NOMO-1 (cell line): ENCODE results near the gene NHERF2.

Experiments used
- DNase-seq, 2 experiments: peaks; one replicate each; lab custom pipeline; 2025; ENCODE audit not compliant: unreplicated experiment in 2 of 2; lab: John Stamatoyannopoulos, UW

The NHERF2 gene

DNA sequence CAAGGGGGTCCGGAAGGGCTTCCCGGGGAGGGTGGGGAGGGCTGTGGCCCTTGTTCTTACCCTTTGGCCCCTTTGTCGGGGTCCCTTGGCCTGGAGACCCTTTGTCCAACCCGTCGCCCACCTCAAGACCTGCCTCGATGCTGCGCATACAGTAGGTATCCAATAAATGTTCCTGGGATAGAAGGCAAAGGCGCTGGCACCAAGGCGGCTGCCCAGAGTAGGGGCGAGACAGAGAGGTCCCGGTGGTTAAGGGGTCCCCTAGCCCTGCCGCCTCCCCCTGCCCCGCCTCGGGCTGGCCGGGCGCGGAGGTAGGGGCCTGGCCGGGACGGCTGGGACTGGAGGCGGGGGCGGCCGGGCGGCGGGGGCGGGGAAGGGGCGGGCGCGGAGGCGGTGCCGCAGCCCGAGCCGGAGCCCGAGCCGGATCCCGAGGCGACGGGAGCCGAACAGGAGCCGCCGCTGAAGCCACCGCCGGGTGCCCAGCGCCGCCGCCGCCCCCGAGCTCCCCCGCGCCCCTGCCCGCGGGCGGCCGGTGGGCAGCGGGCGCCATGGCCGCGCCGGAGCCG is at the start of gene NHERF2:
TSS of gene NHERF2 (plus strand) at position 442 of the 563 bp plus-strand sequence. CDS start at position 546, 104 bp downstream.
- DNase-seq = no peak

DNA sequence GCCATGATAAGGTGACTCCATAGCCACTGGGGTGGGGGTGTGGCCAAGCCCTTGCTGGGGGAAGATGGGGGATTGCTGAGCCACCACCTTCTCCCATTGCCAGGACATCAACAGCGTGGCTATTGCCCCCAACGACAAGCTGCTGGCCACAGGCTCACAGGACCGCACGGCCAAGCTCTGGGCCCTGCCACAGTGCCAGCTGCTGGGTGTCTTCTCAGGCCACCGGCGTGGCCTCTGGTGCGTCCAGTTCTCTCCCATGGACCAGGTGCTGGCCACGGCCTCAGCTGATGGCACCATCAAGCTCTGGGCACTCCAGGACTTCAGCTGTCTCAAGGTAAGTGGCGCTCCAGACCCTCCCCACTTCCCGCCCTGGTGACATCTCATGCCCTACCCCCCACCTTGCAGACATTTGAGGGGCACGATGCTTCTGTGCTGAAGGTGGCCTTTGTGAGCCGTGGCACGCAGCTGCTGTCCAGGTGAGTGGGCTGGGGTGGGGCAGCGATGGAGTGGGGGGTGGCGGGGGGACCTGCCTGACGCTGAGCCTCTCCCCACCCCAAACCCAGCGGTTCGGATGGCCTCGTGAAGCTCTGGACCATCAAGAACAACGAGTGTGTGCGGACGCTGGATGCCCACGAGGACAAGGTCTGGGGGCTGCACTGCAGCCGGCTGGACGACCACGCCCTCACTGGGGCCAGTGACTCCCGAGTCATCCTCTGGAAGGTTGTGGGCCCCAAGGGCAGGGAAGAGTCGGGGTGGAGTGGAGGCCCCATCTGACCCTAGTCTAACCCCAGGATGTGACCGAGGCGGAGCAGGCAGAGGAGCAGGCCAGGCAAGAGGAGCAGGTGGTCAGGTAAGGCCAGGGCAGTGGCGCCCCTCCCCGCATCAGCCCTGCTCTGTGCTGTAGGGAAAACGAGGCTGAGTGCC is 49.5 kb upstream of the NHERF2 start:
- no peak for DNase-seq

DNA sequence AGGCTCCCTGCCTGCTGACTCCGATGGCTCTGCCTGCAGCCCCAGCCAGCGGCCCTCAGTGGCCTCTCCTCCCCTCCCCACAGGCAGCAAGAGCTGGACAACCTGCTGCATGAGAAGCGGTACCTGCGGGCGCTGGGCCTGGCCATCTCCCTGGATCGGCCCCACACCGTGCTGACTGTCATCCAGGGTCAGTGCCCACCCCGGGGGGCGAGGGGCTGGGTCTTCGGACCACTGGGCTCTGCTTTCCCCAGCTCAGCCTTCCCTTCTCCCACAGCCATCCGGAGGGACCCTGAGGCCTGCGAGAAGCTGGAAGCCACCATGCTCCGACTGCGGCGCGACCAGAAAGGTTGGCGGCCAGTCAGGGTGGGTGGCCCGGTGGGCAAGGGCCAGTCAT is 48.8 kb upstream of the NHERF2 start:
- DNase-seq = no peak

DNA sequence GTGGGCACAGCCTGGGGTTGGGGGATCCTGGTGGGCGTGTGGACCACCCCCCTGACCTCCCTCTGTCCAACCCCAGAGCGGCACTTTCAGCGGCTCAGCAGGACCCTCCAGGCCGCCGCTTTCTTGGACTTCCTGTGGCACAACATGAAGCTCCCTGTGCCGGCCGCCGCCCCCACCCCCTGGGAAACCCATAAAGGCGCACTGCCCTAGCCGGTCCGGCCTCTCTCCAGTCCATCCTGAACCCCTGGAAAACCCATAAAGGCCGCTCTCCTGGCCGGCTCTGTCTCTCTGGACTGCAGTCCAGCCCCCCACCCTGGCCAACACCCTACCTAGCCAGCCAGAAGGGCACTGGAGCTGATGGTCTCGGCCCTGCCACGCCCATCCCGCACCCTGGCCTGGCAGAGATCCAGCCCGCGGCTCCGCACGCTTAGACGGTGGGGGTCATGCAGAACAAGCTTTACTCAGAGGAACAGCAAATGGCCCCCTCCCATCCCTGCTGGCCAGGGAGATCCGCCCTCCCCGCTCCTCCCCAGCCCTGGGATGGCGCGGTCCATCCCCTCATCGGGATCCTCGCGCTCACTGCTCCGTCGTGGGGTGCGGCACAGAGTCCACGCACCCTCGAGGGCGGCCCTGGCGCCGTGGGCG is 48.1 kb upstream of the NHERF2 start:
- no peak for DNase-seq

DNA sequence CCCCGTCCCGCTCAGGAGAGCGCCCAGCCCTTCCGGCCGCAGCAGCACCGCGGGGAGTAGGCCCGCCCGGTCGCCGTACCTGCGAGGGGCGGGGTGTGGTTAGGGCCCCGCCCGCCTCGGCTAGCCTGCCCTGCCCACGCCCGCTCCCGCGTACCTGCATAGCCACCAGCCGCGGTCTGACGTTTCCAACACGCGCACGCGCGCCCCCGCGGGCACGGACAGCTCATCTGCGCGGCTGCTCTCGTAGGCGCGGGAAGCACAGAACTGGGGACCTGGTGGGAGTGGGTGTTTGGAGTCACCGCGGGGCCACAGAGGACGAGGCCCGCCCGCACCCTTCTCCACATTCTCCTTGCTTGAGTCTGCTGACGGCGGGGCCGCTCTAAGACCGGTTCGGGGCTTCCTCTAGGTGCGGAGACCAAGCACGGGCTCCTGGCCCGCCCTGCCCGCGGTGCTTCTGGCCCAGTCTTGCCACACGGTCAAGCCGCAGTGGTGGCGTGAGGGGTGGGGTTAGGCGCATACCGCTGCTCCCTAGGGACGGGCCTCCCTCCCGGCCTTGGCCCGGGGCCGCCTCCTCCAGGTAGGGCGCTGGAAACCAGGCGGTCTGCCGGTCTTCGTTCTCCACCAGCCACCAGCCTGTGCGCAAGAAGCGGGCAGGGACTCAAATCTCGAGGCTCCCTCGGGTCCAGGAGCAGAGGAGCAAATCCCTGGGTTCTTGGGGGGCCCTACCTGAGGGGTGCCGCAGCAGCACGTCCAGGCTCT is 47.3 kb upstream of the NHERF2 start:
- DNase-seq = no peak

DNA sequence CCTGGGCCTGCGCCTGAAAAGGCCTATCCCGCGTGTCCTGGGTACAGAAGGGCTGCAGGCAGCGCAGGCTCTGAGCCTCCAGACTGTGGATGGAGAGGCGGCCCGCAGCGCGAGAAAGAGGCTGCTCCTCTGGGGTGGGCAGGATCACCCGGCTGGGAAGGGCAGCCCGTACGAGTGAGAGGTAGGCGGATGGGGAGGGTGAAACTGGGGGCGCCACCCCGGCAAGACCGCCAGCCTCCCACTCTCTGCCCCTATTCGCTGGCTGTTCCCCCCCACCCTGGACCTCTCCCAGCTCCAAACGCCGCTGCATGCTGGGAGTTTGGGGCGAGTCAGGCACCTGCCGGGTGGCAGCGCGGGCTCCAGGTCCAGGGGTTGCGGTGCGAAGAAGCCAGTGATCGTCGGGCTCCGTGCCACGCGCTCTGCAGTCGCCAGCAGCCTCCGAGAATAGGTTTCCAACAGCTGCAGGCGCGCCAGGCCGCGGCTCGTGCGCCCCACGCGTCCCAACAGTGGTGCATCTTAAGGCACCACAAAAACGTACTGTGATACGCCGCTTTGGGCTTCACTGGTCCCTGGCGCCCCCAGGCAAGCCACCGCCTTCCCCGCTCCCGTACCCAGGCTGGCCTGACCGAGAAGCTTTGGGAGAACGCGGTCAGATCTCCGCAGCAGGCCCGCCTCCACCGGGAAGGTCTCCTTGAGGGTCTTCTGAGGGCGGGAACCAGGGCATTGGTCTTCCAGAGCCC is 46.5 kb upstream of the NHERF2 start:
- DNase-seq = no peak

DNA sequence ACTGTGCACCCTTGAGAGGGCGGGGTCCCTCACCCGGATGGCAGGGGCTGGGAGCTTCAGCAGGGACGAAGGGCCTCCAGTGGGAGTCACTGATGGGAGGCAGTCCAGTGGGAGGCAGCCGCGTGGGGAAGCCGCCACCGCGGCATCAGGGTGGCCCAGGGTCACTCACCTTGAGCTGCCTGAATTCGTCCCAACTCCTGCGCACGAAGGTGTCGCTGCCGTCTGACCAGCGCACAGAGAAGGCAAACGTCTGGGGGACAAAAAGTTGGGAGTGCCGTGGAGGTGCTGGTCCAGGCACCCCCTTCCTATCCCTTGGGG is 46.0 kb upstream of the NHERF2 start:
- no peak for DNase-seq

DNA sequence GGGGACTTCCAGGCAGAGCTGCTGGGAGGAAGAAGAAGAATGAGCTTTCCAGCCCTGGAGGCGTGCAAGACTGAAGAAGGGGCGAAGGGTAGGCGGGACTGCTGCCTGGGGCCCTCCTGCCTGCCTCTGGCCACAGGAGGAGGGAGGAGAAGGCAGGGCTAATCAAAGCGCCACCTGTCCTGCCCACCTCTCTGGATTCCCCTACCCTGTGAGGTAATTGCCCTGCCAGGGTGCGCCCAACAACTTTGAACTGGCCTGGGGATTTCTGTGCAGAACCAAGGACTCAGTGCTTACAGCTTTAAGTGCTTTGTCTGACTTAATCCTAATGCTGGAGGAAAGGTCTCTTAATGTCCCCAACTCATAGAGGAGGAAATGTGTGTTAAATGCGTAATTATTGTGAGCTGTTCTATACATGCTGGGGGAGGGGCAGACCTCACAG is 45.3 kb upstream of the NHERF2 start, which contains the start of gene NOXO1:
TSS of gene NOXO1 (minus strand) at position 72 of the 439 bp plus-strand sequence. CDS start 290 bp downstream, outside the sequence.
- no peak for DNase-seq

DNA sequence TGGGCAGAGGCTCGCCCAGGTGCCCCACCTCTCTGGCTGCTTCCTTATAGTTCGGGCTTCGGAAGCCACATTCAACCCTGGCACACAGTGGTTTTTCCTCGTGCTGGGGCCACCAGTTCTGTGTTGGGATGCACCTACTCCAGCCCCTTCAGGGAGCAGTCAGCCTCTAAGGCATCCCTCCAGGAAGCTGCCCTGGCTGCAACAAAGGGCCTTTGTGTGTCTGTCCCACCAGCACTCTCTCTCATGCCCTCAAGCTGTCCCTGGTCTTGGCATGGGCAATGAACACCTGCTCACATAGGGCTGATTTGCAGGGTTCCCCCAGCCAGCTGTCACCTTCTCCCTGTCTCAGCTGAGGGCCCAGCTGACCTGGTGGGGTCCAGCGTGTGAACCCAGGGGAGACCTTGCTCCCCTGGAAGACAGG is 44.7 kb upstream of the NHERF2 start:
- DNase-seq = no peak

DNA sequence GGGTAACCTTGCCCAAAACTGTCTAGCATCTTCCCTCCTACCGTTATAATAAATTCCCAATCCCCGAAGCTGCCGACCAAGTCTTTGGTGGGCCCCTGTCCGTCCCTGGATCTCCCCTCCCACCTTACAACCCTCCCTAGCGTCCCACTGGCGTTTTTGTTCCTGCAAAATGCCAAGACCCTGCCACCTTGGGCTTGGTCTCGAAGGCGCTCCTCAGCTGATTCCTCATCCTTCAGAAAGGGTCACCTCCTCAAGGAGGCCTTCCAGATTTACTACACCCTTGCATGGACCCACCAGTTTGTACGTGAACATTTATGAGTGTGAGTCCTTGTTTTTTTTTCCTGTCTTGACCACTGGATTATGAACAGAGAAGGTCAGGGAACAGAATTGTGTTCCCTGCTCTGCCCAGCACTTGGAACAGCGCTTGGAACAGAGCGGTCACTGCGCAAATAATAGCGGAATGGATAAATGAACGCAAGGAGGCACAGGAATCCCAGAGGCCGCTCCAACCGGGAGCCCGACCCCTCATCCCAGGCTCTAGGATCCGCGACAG is 43.6 kb upstream of the NHERF2 start:
- DNase-seq = no peak

DNA sequence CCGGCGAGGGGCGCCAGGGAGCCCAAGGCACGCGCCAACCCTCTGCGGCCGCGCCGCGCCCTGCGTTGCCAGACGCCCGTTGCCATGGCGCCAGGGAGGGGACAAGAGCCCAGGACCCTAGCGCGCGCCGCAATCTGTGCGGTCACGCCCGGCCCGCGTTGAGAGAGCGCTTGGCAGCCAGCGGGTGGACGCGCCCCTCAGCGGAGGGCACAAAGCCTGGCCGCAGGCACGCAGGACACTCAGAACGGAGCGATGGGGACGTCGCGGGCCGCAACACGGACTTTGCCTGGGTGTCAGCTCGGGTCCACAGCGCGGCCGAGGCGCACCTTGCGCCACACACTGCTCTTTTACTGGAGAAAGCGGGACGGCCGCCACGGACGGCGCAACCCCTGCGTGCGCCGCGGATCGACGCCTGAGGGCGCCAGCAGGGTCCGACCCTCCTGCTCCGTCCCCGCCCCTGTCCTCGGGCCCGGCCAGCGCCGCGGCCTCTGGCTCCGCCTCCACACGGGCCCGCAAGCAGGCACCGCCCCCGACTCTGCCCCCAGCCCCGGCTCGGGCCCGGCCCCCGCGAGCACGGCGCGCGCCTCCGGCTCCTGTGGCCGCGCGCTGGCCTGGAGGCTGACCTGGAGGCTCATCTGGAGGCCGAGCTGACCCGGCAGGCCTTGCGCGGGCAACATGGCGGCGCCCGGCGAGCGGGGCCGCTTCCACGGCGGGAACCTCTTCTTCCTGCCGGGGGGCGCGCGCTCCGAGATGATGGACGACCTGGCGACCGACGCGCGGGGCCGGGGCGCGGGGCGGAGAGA is 43.0 kb upstream of the NHERF2 start, which contains the start of gene GFER:
TSS of gene GFER (plus strand) at position 650 of the 803 bp plus-strand sequence. CDS start at position 676, 26 bp downstream.
- DNase-seq = peak; percentile 88 to 93

DNA sequence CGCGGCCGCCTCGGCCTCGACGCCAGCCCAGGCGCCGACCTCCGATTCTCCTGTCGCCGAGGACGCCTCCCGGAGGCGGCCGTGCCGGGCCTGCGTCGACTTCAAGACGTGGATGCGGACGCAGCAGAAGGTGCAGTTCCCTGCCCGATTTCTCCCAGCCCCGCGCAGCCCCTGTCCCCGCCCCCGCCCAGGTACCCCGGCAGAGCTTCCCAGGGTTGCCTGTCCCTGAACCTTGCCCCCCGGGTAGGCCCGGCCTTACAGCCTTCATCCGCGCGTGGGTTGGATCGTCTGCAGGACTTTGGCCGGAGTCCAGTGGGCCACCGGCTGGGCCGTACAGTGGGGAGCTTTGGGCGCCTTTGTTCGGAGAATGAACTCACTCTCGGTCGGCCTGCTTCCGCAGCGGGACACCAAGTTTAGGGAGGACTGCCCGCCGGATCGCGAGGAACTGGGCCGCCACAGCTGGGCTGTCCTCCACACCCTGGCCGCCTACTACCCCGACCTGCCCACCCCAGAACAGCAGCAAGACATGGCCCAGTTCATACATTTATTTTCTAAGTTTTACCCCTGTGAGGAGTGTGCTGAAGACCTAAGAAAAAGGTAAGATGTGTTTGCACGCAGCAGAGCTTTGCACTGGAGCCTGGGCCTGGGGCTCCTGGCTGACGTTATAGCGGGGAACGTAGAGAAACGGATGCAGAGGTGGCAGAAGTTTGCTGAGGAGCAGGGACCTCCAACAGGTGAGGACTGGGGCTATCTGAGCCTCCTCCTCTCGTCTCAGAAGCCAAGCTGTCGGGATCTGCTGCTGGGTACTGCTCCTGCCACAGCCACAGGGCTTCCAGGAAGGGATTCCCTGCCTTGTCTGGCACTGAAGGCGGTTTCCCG is 42.1 kb upstream of the NHERF2 start:
- DNase-seq = no peak

DNA sequence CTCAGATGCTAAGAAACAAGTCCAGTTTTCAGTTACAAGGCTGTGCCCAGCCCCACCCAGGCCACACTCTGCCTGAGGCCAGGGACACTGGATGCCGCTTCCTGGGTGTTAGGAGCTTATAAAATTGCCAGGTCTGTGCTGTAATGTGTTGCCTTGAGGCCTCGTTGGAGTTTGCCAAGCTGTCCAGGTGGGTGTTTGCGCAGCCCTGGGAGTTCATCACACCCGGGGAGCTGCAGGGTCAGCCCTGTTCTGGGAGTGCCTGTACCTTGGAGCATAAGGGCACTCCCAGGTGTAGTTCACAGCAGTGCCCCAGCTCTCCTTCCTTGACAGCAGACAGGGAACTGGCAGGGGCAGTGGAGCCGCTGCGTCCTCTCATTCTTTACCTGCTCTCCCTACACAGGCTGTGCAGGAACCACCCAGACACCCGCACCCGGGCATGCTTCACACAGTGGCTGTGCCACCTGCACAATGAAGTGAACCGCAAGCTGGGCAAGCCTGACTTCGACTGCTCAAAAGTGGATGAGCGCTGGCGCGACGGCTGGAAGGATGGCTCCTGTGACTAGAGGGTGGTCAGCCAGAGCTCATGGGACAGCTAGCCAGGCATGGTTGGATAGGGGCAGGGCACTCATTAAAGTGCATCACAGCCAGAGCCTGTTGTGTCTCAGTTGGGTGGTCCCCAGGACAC is 41.1 kb upstream of the NHERF2 start:
- no peak for DNase-seq

DNA sequence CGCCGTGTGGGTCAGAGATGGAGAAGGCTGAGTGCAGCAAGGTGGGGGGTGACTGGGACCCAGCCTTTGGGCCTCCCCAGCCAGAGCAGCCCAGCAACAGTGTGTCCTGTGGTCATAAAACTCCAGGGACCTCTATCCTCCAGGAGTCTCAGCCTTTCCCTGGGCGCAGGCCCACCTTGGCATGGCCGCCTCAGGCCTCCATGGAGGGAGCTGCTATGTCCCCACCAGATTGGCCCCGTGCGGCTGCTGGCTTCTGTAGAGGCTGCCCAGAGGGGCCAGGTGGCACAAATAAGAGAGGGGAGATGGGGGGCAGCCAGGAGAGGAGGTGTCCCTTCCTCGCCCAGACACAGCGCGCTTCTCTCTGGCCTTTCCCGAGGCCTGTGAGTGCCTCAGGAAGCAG is 39.5 kb upstream of the NHERF2 start:
- DNase-seq = no peak

DNA sequence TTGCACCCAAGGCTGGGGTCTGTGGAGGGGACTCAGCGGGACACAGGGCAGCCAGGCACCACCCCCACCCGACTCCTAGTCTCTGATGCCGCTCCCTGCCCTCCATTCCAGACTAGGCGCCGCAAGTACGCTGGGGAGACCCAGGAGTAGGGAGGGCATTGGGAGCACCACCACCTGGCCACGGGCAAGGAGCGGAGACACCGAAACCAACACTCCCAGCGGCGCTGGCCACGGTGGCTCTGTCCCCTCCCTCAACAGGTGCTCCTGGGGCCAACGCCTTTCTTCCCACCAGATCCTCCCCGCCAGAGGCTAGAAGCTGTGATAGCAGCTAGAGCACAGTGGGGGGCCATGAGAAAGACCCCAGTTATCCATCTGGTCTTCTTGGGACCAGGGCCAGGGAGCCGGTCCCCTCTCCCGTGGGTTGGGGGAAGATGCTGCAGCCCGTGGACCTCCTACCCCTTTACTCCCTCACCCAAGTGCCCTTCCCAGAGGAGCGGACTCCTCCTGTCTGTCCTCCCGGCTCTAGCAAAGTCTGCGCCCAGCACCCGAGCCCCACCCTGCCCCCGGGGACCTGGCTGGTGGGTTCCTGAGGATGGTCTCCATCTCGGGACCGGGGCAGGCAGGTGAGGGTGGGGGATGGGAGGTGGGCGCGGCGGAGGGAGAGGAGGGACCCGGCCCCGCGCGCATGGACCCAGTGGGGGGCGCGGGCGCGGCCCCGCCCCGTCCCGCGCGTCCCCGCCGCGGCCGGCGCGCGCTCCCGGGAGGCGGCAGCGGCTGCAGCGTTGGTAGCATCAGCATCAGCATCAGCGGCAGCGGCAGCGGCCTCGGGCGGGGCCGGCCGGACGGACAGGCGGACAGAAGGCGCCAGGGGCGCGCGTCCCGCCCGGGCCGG is 37.2 kb upstream of the NHERF2 start, which contains the start of gene SYNGR3:
TSS of gene SYNGR3 (plus strand) at position 762 of the 892 bp plus-strand sequence. CDS start 133 bp downstream, outside the sequence.
- DNase-seq = no peak

DNA sequence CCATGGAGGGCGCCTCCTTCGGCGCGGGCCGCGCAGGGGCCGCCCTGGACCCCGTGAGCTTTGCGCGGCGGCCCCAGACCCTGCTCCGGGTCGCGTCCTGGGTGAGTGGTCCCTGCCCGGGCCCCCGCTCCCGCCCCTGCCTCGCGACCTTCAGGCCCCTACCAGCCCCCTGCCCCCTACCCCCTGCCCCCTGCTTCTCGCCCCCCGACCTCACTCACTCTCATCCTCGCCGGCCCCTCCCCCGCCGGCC is 36.7 kb upstream of the NHERF2 start:
- DNase-seq = no peak
